GM23248 (cell line): ENCODE data around the gene KCNMA1.

Experiments
- EZH2 ChIP-seq: fragments of 200-600 bp; sonication (generic); IDR thresholded peaks from 2 replicates; pipeline ENCODE4 v1.6.1; 2018; ENCODE audit warnings: antibody characterized with exemption, mild to moderate bottlenecking; ENCODE audit not compliant: insufficient read depth, poor library complexity, severe bottlenecking
- EZH2phosphoT487 ChIP-seq: fragments of 200-600 bp; sonication (generic); IDR thresholded peaks from 2 replicates; pipeline ENCODE4 v1.6.1; 2018; ENCODE audit warnings: antibody characterized with exemption, moderate library complexity, mild to moderate bottlenecking, low read depth; ENCODE audit not compliant: insufficient read depth

- TF ChIP-seq EZH2phosphoT487 (no peak), EZH2 (no peak)
Measured at GRCh38 chr10:77103213-77103612, 534.4 kb downstream of the KCNMA1 start.
